MM.1S (cell line): Measurements from ENCODE around the gene CREM.

Source experiments
- DNase-seq: peaks from one replicate; pipeline ENCODE4 v3.0.0-alpha.2; 2015
- H2AFZ ChIP-seq: fragments of 300-600 bp; sonication (generic); 2 replicates; pipeline ENCODE4 v1.6.0; 2016; ENCODE audit warnings: antibody characterized with exemption, low read length
- H3F3A ChIP-seq: fragments of 300-600 bp; sonication (generic); 2 replicates; pipeline ENCODE4 v1.6.1; 2016; ENCODE audit warnings: mild to moderate bottlenecking, antibody characterized with exemption, low read length, moderate library complexity, mixed read lengths; ENCODE audit not compliant: insufficient read depth
- H3K27ac ChIP-seq: fragments of 300-600 bp; sonication (generic); 2 replicates; pipeline ENCODE4 v1.5.1; 2016; ENCODE audit warnings: mild to moderate bottlenecking, low read length
- H3K27me3 ChIP-seq: fragments of 300-600 bp; sonication (generic); replicated peaks from 2 replicates; pipeline ENCODE4 v1.6.0; 2016; ENCODE audit warnings: low read length; ENCODE audit not compliant: insufficient read depth
- H3K36me3 ChIP-seq: fragments of 300-600 bp; sonication (generic); replicated peaks from 2 replicates; pipeline ENCODE4 v1.6.1; 2016; ENCODE audit warnings: mild to moderate bottlenecking, low read length, mixed read lengths; ENCODE audit not compliant: insufficient read depth
- H3K4me1 ChIP-seq: fragments of 300-600 bp; sonication (generic); 2 replicates; pipeline ENCODE4 v1.6.1; 2016; ENCODE audit warnings: low read length, mixed read lengths
- H3K4me2 ChIP-seq: fragments of 300-600 bp; sonication (generic); 2 replicates; pipeline ENCODE4 v1.6.0; 2016; ENCODE audit warnings: low read depth, low read length
- H3K4me3 ChIP-seq: fragments of 300-600 bp; sonication (generic); 2 replicates; pipeline ENCODE4 v1.5.1; 2016; ENCODE audit warnings: low read length, mixed read lengths
- H3K79me2 ChIP-seq: fragments of 300-600 bp; sonication (generic); 2 replicates; pipeline ENCODE4 v1.6.1; 2016; ENCODE audit warnings: mixed run types, low read length, mixed read lengths
- H3K9ac ChIP-seq: fragments of 300-600 bp; sonication (generic); 2 replicates; pipeline ENCODE4 v1.6.1; 2016; ENCODE audit warnings: low read length, mixed read lengths
- H3K9me2 ChIP-seq: fragments of 300-600 bp; sonication (generic); replicated peaks from 2 replicates; pipeline ENCODE4 v1.6.1; 2016; ENCODE audit warnings: mild to moderate bottlenecking, low read length, mixed read lengths; ENCODE audit not compliant: insufficient read depth
- H3K9me3 ChIP-seq: fragments of 300-600 bp; sonication (generic); replicated peaks from 2 replicates; pipeline ENCODE4 v1.6.1; 2016; ENCODE audit warnings: mild to moderate bottlenecking, low read length, mixed read lengths; ENCODE audit not compliant: insufficient read depth
- H4K20me1 ChIP-seq: fragments of 300-600 bp; sonication (generic); 2 replicates; pipeline ENCODE4 v1.6.1; 2016; ENCODE audit warnings: mild to moderate bottlenecking, low read length, moderate library complexity, mixed read lengths; ENCODE audit not compliant: insufficient read depth
- CTCF ChIP-seq: fragments of 300-600 bp; sonication (generic); IDR thresholded peaks from 2 replicates; pipeline ENCODE4 v1.5.1; 2016; ENCODE audit warnings: antibody characterized with exemption, low read length, mixed read lengths
- EZH2 ChIP-seq: fragments of 300-600 bp; sonication (generic); optimal IDR thresholded peaks from 2 replicates; pipeline ENCODE3; 2017; ENCODE audit warnings: low read depth, mild to moderate bottlenecking, antibody characterized with exemption, low read length, mixed read lengths
- EZH2phosphoT487 ChIP-seq: fragments of 300-600 bp; sonication (generic); IDR thresholded peaks from 2 replicates; pipeline ENCODE4 v1.6.1; 2018; ENCODE audit warnings: antibody characterized with exemption, low read length

The CREM gene

GRCh38 chr10:35140126-35140525, 13.5 kb downstream of the CREM start:
- TF ChIP-seq CTCF, result no peak
- no peak for TF ChIP-seq EZH2phosphoT487
- no peak for TF ChIP-seq EZH2
- Histone ChIP-seq H3K4me2 (no peak overlapping the region), H3F3A (no peaks in the 10 kb centered on the region), H2AFZ (no peak overlapping the region), H3K9me2 (no peaks in the 10 kb centered on the region), H4K20me1 (no peaks in the 10 kb centered on the region), H3K4me1 (no peaks in the 10 kb centered on the region), H3K36me3 (no peaks in the 10 kb centered on the region), H3K9me3 (no peaks in the 10 kb centered on the region), H3K4me3 (no peak overlapping the region), H3K9ac (no peak overlapping the region), H3K79me2 (no peaks in the 10 kb centered on the region), H3K27me3 (no peaks in the 10 kb centered on the region), H3K27ac (no peak overlapping the region)
- no peak for DNase-seq

- H3K9me3 ChIP-seq, result no peaks in the 10 kb centered on the region
- no peak overlapping the region for H3K9ac ChIP-seq
- no peak for DNase-seq
- H3F3A ChIP-seq, result no peaks in the 10 kb centered on the region
- H3K36me3 ChIP-seq, result no peaks in the 10 kb centered on the region
- H3K9me2 ChIP-seq, result no peaks in the 10 kb centered on the region
- no peaks in the 10 kb centered on the region for H3K27me3 ChIP-seq
- no peak overlapping the region for H3K4me2 ChIP-seq
- no peak overlapping the region for H3K27ac ChIP-seq
- H3K79me2 ChIP-seq, result no peaks in the 10 kb centered on the region
- TF ChIP-seq EZH2 (no peak), CTCF (no peak), EZH2phosphoT487 (no peak)
- H2AFZ ChIP-seq, result no peak overlapping the region
- H3K4me3 ChIP-seq, result no peak overlapping the region
- H3K4me1 ChIP-seq, result no peaks in the 10 kb centered on the region
- H4K20me1 ChIP-seq, result no peaks in the 10 kb centered on the region
These were observed 14.1 kb downstream of the CREM start for GRCh38 chr10:35140727-35141126.

- peak overlapping the region; percentile 91 for H3K27ac ChIP-seq
- TF ChIP-seq EZH2phosphoT487 (no peak), CTCF (no peak), EZH2 (no peak)
- H3F3A ChIP-seq, result peaks cover 36% of the 10 kb centered on the region
- peak; percentile 17 for DNase-seq
- H3K4me1 ChIP-seq, result peaks cover 32% of the 10 kb centered on the region
- no peaks in the 10 kb centered on the region for H4K20me1 ChIP-seq
- H2AFZ ChIP-seq, result peak overlapping the region; percentile 52
- no peaks in the 10 kb centered on the region for H3K36me3 ChIP-seq
- H3K9me2 ChIP-seq, result no peaks in the 10 kb centered on the region
- peak overlapping the region; percentile 56 for H3K9ac ChIP-seq
- H3K4me2 ChIP-seq, result peak overlapping the region; percentile 72
- H3K27me3 ChIP-seq, result no peaks in the 10 kb centered on the region
- peak overlapping the region; percentile 35; the same call in 1 of the 2 replicates for H3K4me3 ChIP-seq
- H3K79me2 ChIP-seq, result no peaks in the 10 kb centered on the region
- no peaks in the 10 kb centered on the region for H3K9me3 ChIP-seq
These were observed 23.7 kb downstream of the CREM start for GRCh38 chr10:35150308-35150707.
